ENCODE measurements around the gene NOL7.

DNA sequence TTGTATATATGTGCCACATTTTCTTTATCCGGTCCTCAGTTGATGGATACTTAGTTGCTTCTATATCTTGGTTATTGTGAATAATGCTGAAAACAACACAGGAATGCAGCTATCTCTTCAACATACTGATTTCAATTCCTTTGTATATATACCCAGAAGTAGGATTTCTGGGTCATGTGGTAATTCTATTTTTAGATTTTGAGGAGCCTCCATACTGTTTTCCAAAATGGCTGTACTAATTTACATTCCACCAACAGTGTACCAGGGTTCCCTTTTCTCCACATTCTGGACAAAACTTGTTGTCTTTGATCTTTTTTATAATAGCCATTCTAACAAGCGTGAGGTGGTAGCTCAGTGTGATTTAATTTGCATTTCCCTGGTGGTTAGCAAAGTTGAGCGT, 39.1 kb upstream of the NOL7 start:
- TF ChIP-seq, protein P1, sequence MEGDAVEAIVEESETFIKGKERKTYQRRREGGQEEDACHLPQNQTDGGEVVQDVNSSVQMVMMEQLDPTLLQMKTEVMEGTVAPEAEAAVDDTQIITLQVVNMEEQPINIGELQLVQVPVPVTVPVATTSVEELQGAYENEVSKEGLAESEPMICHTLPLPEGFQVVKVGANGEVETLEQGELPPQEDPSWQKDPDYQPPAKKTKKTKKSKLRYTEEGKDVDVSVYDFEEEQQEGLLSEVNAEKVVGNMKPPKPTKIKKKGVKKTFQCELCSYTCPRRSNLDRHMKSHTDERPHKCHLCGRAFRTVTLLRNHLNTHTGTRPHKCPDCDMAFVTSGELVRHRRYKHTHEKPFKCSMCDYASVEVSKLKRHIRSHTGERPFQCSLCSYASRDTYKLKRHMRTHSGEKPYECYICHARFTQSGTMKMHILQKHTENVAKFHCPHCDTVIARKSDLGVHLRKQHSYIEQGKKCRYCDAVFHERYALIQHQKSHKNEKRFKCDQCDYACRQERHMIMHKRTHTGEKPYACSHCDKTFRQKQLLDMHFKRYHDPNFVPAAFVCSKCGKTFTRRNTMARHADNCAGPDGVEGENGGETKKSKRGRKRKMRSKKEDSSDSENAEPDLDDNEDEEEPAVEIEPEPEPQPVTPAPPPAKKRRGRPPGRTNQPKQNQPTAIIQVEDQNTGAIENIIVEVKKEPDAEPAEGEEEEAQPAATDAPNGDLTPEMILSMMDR (IDR thresholded peaks at IDR 0.05; ENCODE audit: control extremely low read depth in 1 of 3, insufficient read depth in 1 of 3, low read depth in 1 of 3, low read length in 3 of 3): no peak
- TF ChIP-seq EZH2 (IDR thresholded peaks at IDR 0.05; ENCODE audit: low read depth, low read length, severe bottlenecking) (no peak), KDM1A (IDR thresholded peaks at IDR 0.05; ENCODE audit: borderline replicate concordance, low read length) (no peak), SP1 (IDR thresholded peaks at IDR 0.05; ENCODE audit: low read depth, low read length) (no peak), EP300 (IDR thresholded peaks at IDR 0.05; ENCODE audit: borderline replicate concordance in 1 of 2, low read depth in 2 of 2, low read length in 2 of 2) (no peak), BACH1 (IDR thresholded peaks at IDR 0.05; ENCODE audit: low read length) (no peak), HDAC6 (IDR thresholded peaks at IDR 0.05; ENCODE audit: low read depth, low read length) (no peak), RAD21 (IDR thresholded peaks at IDR 0.05 in 1 of 2, conservative IDR thresholded peaks at IDR 0.05 in 1 of 2; ENCODE audit: low read depth in 2 of 2, low read length in 2 of 2) (no peak), CHD1 (IDR thresholded peaks at IDR 0.05; ENCODE audit: low read depth, low read length) (no peak), TAF1 (IDR thresholded peaks at IDR 0.05; ENCODE audit: low read depth, low read length) (no peak), USF2 (IDR thresholded peaks at IDR 0.05; ENCODE audit: low read length) (no peak), CHD7 (IDR thresholded peaks at IDR 0.05; ENCODE audit: insufficient replicate concordance, low read length) (no peak), POLR2A (IDR thresholded peaks at IDR 0.05; ENCODE audit: control extremely low read depth in 1 of 2, low read depth in 2 of 2, low read length in 2 of 2) (no peak)
